Forelimb muscle (tissue), 1 donor: ENCODE results near the gene CALCB. TPM values are rescaled to one million over a fixed set of nuclear protein-coding genes. Genes with fewer than 3 reads are reported as not detected.

Experiments used
- DNase-seq: peaks from one replicate; pipeline ENCODE4 v3.0.0-alpha.2; 2013; ENCODE audit warnings: low read depth
- polyA plus RNA-seq: library from polyadenylated mRNA; unstranded; fragments of 120-200 nt; gene quantifications from one replicate; pipeline ENCODE4 v1.2.1, GENCODE V29; 2013; ENCODE audit not compliant: insufficient read length

The CALCB gene
- polyA plus RNA-seq, 1 donor = 0.68 TPM

DNA sequence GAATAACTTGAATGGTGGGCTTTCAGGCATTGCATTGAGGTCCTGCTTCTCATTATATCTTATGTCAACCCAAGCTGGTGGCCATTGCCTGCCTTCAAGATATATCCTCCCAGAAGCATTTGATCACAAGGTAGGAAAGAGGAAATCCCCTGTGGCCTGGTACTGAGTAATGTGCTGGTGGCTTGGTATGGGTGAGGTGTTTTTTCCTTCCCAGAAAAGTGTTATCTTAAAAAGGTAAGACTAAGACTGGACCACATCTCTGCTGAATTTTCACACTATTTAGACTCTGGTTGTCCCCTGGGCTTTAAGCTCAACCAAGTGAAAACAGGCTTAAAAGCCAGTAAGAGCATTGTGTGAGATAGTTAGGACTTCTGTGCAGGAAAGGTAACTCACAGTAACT is 45.0 kb downstream of the CALCB start:
- no peak for DNase-seq

DNA sequence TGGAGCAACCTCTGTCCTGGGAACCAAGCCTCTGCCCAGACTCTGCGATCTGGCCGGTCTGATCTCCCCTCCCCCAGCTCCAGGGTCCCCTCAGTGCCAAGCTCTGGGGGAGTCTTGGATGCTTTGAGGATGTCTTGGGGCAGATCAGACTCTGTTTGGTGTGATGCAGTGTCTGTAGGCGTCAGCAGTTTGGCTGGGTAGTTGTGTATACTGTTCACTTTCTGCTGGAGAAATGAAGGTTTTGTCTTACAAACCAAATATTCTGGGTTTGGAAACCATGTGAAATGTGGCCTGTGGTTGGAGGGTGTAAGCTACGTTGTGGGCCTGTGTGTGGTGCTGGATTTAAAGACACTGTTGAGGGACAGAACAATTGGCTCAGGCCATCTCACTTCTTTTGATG is 46.0 kb downstream of the CALCB start:
- DNase-seq = no peak

GRCh38 chr11:15119826-15120225 is 46.4 kb downstream of the CALCB start:
- no peak for DNase-seq

DNA sequence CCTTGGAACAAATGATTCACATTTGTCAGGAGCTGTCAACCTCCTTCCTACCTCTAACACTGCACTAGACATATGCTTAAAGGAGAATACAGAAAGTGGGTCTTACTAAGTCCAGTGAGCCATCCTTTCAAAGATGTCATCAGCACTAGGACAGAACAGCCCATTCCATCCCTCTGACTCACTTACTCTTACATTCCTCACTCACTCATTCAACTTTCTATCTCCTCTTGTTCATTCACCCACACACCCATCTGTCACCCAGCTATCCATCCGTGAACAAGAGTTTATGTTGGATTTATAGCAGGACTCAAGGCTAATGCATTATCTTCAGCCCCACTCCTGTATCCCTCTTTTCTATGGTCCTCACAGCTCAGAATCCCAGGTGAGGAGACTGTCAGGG is 50.5 kb downstream of the CALCB start:
- no peak for DNase-seq

- DNase-seq = no peak
Measured at GRCh38 chr11:15124528-15124927, 51.1 kb downstream of the CALCB start.

DNA sequence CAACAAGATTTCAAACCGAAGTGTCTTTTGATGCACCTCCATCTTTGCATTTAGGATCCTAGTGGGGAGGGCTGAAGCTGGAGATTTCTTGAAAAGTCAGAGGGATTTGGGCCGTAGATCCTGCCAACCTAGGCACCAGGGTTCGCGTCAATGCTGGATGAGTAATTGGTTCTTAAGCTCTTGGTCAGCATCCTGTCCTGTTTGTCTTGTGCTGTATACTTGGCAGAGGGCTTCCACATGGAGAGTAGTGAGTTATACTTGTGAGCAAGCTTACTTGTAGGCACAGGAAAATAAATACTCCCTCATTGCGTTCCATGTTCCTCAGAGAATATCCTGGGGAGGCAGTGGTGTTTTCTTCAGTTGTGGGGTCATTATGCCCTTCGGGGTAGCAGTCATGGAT is 53.9 kb downstream of the CALCB start:
- no peak for DNase-seq

Other genes starting within 250 kb of the CALCB start
- 16.0 TPM for gene CYP2R1, start 181.4 kb upstream of the CALCB start, polyA plus RNA-seq
- gene CALCA, start 101.2 kb upstream of the CALCB start, polyA plus RNA-seq = not detected
- 1.3 TPM for gene INSC, start 41.3 kb downstream of the CALCB start, polyA plus RNA-seq